ENCODE measurements around the gene SNTB2.
"Not testable (repeated sequence)": the region's sequence is repeated elsewhere in the genome, so short reads cannot be mapped to it uniquely, and the experiment has no call there.

SNTB2 gene

DNA sequence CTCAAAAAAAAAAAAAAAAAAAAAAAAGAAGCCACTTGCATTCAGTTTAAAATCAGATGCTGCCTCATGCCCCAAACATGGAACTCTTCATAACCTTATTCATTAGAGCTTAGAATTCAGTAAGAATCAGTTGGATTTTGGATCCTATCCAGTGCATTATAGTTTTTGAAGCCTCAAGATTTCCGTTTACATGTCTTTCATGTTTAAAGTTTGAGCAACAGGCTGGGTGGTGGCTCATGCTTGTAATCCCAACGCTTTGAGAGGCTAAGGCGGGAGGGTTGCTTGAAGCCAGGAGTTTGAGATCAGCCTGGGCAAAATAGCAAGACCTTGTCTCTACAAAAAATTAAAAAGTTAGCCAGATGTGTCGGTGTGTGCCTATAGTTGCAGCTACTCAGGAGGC, 55.0 kb downstream of the SNTB2 start:
- TF ChIP-seq, protein P1, sequence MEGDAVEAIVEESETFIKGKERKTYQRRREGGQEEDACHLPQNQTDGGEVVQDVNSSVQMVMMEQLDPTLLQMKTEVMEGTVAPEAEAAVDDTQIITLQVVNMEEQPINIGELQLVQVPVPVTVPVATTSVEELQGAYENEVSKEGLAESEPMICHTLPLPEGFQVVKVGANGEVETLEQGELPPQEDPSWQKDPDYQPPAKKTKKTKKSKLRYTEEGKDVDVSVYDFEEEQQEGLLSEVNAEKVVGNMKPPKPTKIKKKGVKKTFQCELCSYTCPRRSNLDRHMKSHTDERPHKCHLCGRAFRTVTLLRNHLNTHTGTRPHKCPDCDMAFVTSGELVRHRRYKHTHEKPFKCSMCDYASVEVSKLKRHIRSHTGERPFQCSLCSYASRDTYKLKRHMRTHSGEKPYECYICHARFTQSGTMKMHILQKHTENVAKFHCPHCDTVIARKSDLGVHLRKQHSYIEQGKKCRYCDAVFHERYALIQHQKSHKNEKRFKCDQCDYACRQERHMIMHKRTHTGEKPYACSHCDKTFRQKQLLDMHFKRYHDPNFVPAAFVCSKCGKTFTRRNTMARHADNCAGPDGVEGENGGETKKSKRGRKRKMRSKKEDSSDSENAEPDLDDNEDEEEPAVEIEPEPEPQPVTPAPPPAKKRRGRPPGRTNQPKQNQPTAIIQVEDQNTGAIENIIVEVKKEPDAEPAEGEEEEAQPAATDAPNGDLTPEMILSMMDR (IDR thresholded peaks at IDR 0.05; ENCODE audit: control insufficient read depth, insufficient read depth, low read depth, low read length, missing control alignments), result no peak
- no peak for DNase-seq (ENCODE audit: low read depth)
- H3K4me3 ChIP-seq (ENCODE audit: control insufficient read depth, low read depth, low read length), result no peak overlapping the region

DNA sequence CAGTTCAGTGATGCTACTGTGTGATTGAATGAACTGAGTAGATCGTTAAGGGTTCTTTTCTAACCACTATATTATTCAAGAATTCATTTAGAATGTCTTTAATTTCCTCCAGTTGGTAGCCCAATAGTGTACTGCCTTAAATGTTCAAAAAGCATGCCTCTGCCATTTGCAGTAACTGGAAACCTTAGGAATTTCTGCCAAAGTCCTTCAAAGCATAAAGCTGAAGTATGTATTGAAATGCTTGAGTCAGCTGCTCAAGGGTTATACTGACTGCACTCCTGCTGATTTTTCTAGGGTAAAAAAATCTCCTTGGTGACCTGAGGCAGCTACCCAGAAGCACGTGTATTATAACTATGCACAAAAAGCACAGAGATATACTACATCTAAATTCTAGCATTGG, 56.5 kb downstream of the SNTB2 start:
- DNase-seq (ENCODE audit: low read depth), result no peak
- TF ChIP-seq, protein P1 (IDR thresholded peaks at IDR 0.05; ENCODE audit: control insufficient read depth, insufficient read depth, low read depth, low read length, missing control alignments), result no peak
- no peak overlapping the region for H3K4me3 ChIP-seq (ENCODE audit: control insufficient read depth, low read depth, low read length)

DNA sequence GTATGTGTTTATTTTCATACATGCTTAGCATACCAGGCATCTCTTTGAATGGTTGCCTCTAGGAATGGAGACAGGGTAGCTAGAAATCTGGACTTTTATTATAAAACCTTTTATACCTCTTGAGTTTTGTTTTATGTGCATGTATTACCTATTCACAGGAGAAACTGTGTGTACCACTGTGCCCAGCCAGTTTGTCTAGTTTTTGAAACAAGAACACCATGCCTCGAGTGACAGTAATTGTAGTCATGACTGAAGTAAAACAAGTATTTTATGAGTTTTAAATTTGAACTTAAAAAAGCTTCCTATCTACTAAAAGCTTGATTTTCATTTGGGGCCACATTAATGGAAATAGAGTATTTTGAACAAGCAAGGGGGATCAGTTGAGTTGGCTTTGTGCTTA, 57.4 kb downstream of the SNTB2 start:
- DNase-seq (ENCODE audit: low read depth), result no peak
- H3K4me3 ChIP-seq (ENCODE audit: control insufficient read depth, low read depth, low read length), result no peak overlapping the region

DNA sequence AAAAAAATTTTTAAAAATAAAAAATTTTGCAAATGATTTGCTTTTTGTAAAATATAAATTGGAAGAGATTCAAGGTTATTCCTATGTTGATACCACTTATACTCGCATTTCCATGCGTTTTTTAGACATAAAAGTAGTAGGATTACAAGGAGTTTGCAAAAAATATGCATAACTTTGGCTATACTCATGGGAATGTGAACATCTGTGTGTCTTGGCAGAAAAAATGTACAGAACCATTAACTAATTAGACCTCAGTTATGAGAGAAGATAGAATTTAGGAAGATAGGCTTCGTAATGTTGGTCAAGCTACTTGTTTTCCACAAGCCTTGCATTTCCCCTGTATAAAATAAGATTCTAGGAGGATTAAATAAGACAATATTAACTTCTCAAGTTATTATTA, 63.1 kb downstream of the SNTB2 start:
- no peak for DNase-seq (ENCODE audit: low read depth)
- no peak overlapping the region for H3K4me3 ChIP-seq (ENCODE audit: control insufficient read depth, low read depth, low read length)
- TF ChIP-seq, protein P1 (IDR thresholded peaks at IDR 0.05; ENCODE audit: control insufficient read depth, insufficient read depth, low read depth, low read length, missing control alignments), result no peak

More for the DNA sequence above, 57.4 kb downstream of the SNTB2 start:
- TF ChIP-seq, protein P1 (IDR thresholded peaks at IDR 0.05; ENCODE audit: control insufficient read depth, insufficient read depth, low read depth, low read length, missing control alignments), result no peak

DNA sequence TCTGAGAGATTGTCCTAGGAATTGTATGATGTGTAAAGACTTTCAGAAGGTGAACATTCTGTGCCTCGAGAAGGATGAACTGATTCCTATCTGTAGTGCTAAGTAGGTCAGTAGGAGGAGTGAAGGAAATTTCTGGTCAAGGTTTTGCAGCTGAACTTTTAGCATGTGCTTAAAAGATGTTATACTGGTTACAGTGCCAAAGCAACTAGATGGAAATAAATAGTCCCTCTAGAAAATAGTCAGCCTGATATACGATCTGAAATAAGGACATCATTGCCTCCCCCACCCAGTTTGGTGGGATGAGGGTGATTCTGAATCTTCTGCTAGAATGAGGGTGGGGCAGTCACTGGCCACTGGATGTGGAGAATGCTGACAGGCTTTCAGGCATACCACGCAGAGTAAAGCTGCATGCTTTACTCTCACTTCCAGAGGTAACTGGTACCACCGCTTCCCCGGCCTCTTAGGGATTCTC, 66.9 kb downstream of the SNTB2 start:
- DNase-seq (ENCODE audit: low read depth), result no peak
- H3K4me3 ChIP-seq (ENCODE audit: control insufficient read depth, low read depth, low read length), result no peak overlapping the region
- TF ChIP-seq, protein P1 (IDR thresholded peaks at IDR 0.05; ENCODE audit: control insufficient read depth, insufficient read depth, low read depth, low read length, missing control alignments), result no peak

DNA sequence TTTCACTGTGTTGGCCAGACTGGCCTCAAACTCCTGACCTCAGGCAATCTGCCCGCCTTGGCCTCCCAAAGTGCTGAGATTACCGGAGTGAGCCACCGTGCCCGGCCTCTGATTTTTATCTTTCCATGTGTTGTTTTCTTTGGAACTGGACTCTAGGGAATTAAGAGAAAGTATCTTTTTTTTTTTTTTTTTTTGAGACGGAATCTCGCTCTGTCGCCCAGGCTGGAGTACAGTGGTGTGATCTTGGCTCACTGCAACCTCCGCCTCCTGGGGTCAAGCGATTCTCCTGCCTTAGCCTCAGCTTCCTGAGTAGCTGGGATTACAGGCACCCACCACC, 72.4 kb downstream of the SNTB2 start:
- DNase-seq (ENCODE audit: low read depth); H3K4me3 ChIP-seq (ENCODE audit: control insufficient read depth, low read depth, low read length): not testable (repeated sequence)

DNA sequence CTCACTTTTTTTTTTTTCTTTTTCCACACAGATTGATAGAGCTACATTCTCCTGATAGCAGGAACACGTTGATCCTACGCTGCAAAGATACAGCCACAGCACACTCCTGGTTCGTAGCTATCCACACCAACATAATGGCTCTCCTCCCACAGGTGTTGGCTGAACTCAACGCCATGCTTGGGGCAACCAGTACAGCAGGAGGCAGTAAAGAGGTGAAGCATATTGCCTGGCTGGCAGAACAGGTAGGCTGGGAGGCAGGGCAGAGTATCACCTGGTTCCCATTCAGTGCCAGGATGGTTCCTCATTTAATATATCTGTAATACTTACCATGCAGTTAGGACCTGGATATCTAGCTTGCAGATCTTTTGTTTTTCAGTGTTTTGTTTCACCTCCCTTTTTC, 73.1 kb downstream of the SNTB2 start:
- no peak for DNase-seq (ENCODE audit: low read depth)
- no peak overlapping the region for H3K4me3 ChIP-seq (ENCODE audit: control insufficient read depth, low read depth, low read length)
- TF ChIP-seq, protein P1 (IDR thresholded peaks at IDR 0.05; ENCODE audit: control insufficient read depth, insufficient read depth, low read depth, low read length, missing control alignments), result no peak
